ENCODE measurements around the gene MECR. TPM values are rescaled to one million over a fixed set of nuclear protein-coding genes. Genes with fewer than 3 reads are reported as not detected.

The MECR gene
- total RNA-seq, 1 donor from 2014 or later, result 15.2 TPM

DNA sequence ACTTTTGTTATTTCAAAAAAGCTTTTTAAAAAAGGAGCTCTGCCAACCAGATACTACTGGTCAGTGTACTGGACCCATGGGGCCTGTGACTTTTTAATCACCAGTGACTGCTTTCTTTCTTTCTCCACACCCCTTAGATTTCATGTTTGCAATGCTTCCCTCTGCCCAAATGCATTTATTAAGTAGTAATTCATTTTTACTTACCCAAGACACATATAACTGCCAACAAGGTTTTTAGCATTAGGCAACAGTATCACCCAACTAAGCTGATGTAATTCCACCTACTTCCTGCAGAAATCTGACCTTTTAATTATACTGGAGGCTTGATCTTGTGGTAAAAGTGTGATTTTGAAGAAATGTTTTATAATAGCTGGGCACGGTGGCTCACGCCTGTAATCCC lies 12.5 kb downstream of the MECR start:
- Mint-ChIP-seq H3K4me1 (ENCODE audit: low read depth) (no peaks in the 10 kb centered on the region), H3K36me3 (ENCODE audit: low read depth) (peaks cover 7% of the 10 kb centered on the region), H3K4me3 (ENCODE audit: unreplicated experiment) (no peak overlapping the region), H3K9me3 (ENCODE audit: low read depth) (no peaks in the 10 kb centered on the region), H3K27ac (ENCODE audit: unreplicated experiment) (no peak overlapping the region), H3K27me3 (ENCODE audit: low read depth) (no peaks in the 10 kb centered on the region)
- DNase-seq (ENCODE audit: low spot score), result no peak
- TF ChIP-seq, protein P1, sequence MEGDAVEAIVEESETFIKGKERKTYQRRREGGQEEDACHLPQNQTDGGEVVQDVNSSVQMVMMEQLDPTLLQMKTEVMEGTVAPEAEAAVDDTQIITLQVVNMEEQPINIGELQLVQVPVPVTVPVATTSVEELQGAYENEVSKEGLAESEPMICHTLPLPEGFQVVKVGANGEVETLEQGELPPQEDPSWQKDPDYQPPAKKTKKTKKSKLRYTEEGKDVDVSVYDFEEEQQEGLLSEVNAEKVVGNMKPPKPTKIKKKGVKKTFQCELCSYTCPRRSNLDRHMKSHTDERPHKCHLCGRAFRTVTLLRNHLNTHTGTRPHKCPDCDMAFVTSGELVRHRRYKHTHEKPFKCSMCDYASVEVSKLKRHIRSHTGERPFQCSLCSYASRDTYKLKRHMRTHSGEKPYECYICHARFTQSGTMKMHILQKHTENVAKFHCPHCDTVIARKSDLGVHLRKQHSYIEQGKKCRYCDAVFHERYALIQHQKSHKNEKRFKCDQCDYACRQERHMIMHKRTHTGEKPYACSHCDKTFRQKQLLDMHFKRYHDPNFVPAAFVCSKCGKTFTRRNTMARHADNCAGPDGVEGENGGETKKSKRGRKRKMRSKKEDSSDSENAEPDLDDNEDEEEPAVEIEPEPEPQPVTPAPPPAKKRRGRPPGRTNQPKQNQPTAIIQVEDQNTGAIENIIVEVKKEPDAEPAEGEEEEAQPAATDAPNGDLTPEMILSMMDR (IDR thresholded peaks at IDR 0.05), result no peak

GRCh38 chr1:29217633-29218032 lies 13.1 kb downstream of the MECR start:
- Mint-ChIP-seq H3K27ac (ENCODE audit: unreplicated experiment) (no peak overlapping the region), H3K4me1 (ENCODE audit: low read depth) (no peaks in the 10 kb centered on the region), H3K9me3 (ENCODE audit: low read depth) (no peaks in the 10 kb centered on the region), H3K4me3 (ENCODE audit: unreplicated experiment) (no peak overlapping the region), H3K36me3 (ENCODE audit: low read depth) (peaks cover 11% of the 10 kb centered on the region), H3K27me3 (ENCODE audit: low read depth) (no peaks in the 10 kb centered on the region)
- no peak for DNase-seq (ENCODE audit: low spot score)
- TF ChIP-seq, protein P1 (IDR thresholded peaks at IDR 0.05), result no peak

- no peak for DNase-seq (ENCODE audit: low spot score)
- Mint-ChIP-seq H3K4me3 (ENCODE audit: unreplicated experiment) (no peak overlapping the region), H3K36me3 (ENCODE audit: low read depth) (peaks cover 19% of the 10 kb centered on the region), H3K27ac (ENCODE audit: unreplicated experiment) (no peak overlapping the region), H3K27me3 (ENCODE audit: low read depth) (no peaks in the 10 kb centered on the region), H3K4me1 (ENCODE audit: low read depth) (peaks cover 5% of the 10 kb centered on the region), H3K9me3 (ENCODE audit: low read depth) (no peaks in the 10 kb centered on the region)
- TF ChIP-seq, protein P1 (IDR thresholded peaks at IDR 0.05), result no peak
These were observed 17.7 kb downstream of the MECR start for GRCh38 chr1:29213055-29213454.

- Mint-ChIP-seq H3K27ac (ENCODE audit: unreplicated experiment) (no peak overlapping the region), H3K36me3 (ENCODE audit: low read depth) (peaks cover 19% of the 10 kb centered on the region), H3K9me3 (ENCODE audit: low read depth) (no peaks in the 10 kb centered on the region), H3K4me3 (ENCODE audit: unreplicated experiment) (no peak overlapping the region), H3K27me3 (ENCODE audit: low read depth) (no peaks in the 10 kb centered on the region), H3K4me1 (ENCODE audit: low read depth) (peaks cover 5% of the 10 kb centered on the region)
- DNase-seq (ENCODE audit: low spot score), result no peak
- TF ChIP-seq, protein P1 (IDR thresholded peaks at IDR 0.05), result no peak
These were observed 19.4 kb downstream of the MECR start for GRCh38 chr1:29211086-29212030.

DNA sequence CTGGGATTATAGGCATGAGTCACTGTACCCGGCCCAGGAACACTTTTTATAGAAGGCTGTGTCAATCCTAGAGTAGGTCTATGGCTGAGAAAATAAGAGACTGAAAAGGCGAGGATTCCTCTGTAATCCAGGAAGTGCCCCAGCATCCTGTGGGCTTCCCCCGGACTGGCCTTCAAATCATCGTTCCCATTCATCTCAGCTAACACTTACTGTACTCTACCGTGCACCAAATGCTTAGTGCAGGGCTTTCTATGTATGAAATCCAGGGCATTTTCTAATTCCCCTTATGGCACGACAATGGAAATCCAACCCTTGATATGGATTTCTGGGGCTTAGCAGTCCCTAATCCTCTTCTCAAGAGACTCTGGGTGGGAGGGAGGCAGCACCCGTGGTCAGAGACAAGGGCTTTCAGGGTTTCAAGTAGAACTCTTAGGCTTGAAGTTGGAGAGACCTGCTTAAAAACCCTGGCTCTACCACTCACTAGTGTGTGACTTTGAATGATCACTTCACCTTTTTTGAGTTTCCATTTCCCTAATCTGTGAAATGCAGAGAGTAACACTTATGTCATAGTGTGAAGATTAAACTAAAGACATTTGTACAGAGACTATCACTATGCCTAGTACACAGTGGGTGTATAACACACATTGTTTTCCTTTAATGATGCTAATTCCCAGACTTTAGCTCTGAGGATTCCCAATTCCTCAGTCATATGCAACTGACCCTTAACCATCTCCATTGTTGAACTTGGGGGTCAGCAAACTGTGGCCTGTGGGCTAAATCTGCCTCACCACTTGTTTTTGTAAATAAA lies 20.3 kb downstream of the MECR start:
- peaks cover 19% of the 10 kb centered on the region for H3K36me3 Mint-ChIP-seq (ENCODE audit: low read depth)
- no peak overlapping the region for H3K27ac Mint-ChIP-seq (ENCODE audit: unreplicated experiment)
- TF ChIP-seq, protein P1 (IDR thresholded peaks at IDR 0.05), result no peak
- H3K27me3 Mint-ChIP-seq (ENCODE audit: low read depth), result no peaks in the 10 kb centered on the region
- DNase-seq (ENCODE audit: low spot score), result no peak
- H3K9me3 Mint-ChIP-seq (ENCODE audit: low read depth), result no peaks in the 10 kb centered on the region
- peaks cover 5% of the 10 kb centered on the region for H3K4me1 Mint-ChIP-seq (ENCODE audit: low read depth)
- no peak overlapping the region for H3K4me3 Mint-ChIP-seq (ENCODE audit: unreplicated experiment)

Data from chondrocyte (in vitro differentiated cells).